HepG2 (cell line): ENCODE data around the gene STIP1. TPM values are rescaled to one million over a fixed set of nuclear protein-coding genes. Genes with fewer than 3 reads are reported as not detected.
A peak's percentile ranks its signal among the peaks of the same experiment; 100 is the strongest.

Experiments
- CCAR2 ChIP-seq: fragments of 200-400 bp; formaldehyde crosslinking; optimal IDR thresholded peaks from 2 replicates; pipeline ENCODE3; 2018; ENCODE audit warnings: low read depth, mild to moderate bottlenecking, low read length, moderate library complexity
- POLR2G ChIP-seq: fragments of 200-400 bp; formaldehyde crosslinking; IDR thresholded peaks from 2 replicates; pipeline ENCODE4 v1.6.1; 2018; ENCODE audit warnings: mild to moderate bottlenecking, low read depth, low read length, moderate library complexity
- SNAI1 ChIP-seq: sonication (generic); formaldehyde crosslinking; IDR thresholded peaks from 2 replicates; pipeline ENCODE4 v1.5.0; 2020; ENCODE audit warnings: mild to moderate bottlenecking, missing genetic modification reagents, borderline replicate concordance
- SRSF9 ChIP-seq: fragments of 200-400 bp; formaldehyde crosslinking; IDR thresholded peaks from 2 replicates; pipeline ENCODE4 v1.6.1; 2018; ENCODE audit warnings: borderline replicate concordance, mild to moderate bottlenecking, low read depth, low read length; ENCODE audit not compliant: insufficient read depth, poor library complexity, severe bottlenecking
- TMF1 ChIP-seq: sonication (generic); formaldehyde crosslinking; IDR thresholded peaks from 2 replicates; pipeline ENCODE4 v1.8.1; 2022; ENCODE audit warnings: low read depth, missing genetic modification reagents
- YY1 ChIP-seq: IDR thresholded peaks from 2 replicates; pipeline ENCODE4 v1.6.1; 2011; ENCODE audit warnings: low read length, low read depth, moderate library complexity, mild to moderate bottlenecking; ENCODE audit not compliant: insufficient read depth, insufficient replicate concordance
- ZNF12 ChIP-seq: sonication (generic); formaldehyde crosslinking; IDR thresholded peaks from 2 replicates; pipeline ENCODE4 v1.5.0; 2020; ENCODE audit warnings: missing genetic modification reagents
- ZNF33B ChIP-seq: sonication (generic); formaldehyde crosslinking; IDR thresholded peaks from 2 replicates; pipeline ENCODE4 v1.5.1; 2020; ENCODE audit warnings: mild to moderate bottlenecking, missing genetic modification reagents
- ZNF564 ChIP-seq: sonication (generic); formaldehyde crosslinking; IDR thresholded peaks from 2 replicates; pipeline ENCODE4 v1.8.1; 2023; ENCODE audit warnings: mild to moderate bottlenecking, missing genetic modification reagents
- ZNF7 ChIP-seq: IDR thresholded peaks from 2 replicates; pipeline ENCODE4 v1.6.1; 2016; ENCODE audit warnings: missing biosample characterization, missing genetic modification reagents
- ZSCAN12 ChIP-seq: sonication (generic); formaldehyde crosslinking; IDR thresholded peaks from 2 replicates; pipeline ENCODE4 v1.9.0; 2021; ENCODE audit warnings: mild to moderate bottlenecking, missing genetic modification reagents
- ZSCAN9 ChIP-seq: IDR thresholded peaks from 2 replicates; pipeline ENCODE4 v1.6.1; 2016; ENCODE audit warnings: borderline replicate concordance
- polyA plus RNA-seq, 8 experiments: library from polyadenylated mRNA; depleted of rRNA in 3 of 8; stranded (reverse) in 7 of 8; unstranded in 1 of 8; fragments of >200 nt; fragmentation: Illumina TruSeq in 4 of 8; extraction: Trizol in 4 of 8; gene quantifications; 2 replicates each; pipeline versions ENCODE4 v1.2.1 to v1.2.3, GENCODE V29; 2011 to 2016; ENCODE audit warnings: low read depth in 4 of 8, missing spikeins in 1 of 8, mixed read lengths in 1 of 8; ENCODE audit not compliant: insufficient read depth in 1 of 8
- total RNA-seq, 5 experiments: library from RNA; depleted of rRNA; stranded (reverse); fragments of >200 nt; fragmentation: Illumina TruSeq; extraction: Trizol; gene quantifications; 2 replicates each; pipeline ENCODE4 v1.2.3, GENCODE V29; 2016; ENCODE audit warnings: low read depth in 1 of 5
- TF ChIP-seq, protein P1 (sequence below): fragments of 450-650 bp; IDR thresholded peaks from 2 replicates; pipeline ENCODE4 v1.6.1; 2017; ENCODE audit warnings: mild to moderate bottlenecking
- TF ChIP-seq, protein P2 (sequence below): sonication (generic); formaldehyde crosslinking; IDR thresholded peaks from 2 replicates; pipeline ENCODE4 v1.9.0; 2022; ENCODE audit warnings: missing genetic modification reagents, mild to moderate bottlenecking, borderline replicate concordance
- TF ChIP-seq, protein P3 (sequence below), 2 experiments: fragments of 450-650 bp in 1 of 2; sonication (generic) in 1 of 2; formaldehyde crosslinking; IDR thresholded peaks; 2 replicates each; pipeline versions ENCODE4 v1.5.0 to v1.8.0; 2020 to 2022; ENCODE audit warnings: mild to moderate bottlenecking in 1 of 2, missing genetic modification reagents in 1 of 2
- TF ChIP-seq, protein P4 (sequence below): sonication (generic); formaldehyde crosslinking; IDR thresholded peaks from 2 replicates; pipeline ENCODE4 v1.4.0; 2020; ENCODE audit warnings: missing genetic modification reagents

The STIP1 gene
- total and polyA plus RNA-seq, 2 of the 13 experiments (the other 11 are each of a cell fraction or from before 2014, with no cell fraction given): 81.1 to 217 TPM

DNA sequence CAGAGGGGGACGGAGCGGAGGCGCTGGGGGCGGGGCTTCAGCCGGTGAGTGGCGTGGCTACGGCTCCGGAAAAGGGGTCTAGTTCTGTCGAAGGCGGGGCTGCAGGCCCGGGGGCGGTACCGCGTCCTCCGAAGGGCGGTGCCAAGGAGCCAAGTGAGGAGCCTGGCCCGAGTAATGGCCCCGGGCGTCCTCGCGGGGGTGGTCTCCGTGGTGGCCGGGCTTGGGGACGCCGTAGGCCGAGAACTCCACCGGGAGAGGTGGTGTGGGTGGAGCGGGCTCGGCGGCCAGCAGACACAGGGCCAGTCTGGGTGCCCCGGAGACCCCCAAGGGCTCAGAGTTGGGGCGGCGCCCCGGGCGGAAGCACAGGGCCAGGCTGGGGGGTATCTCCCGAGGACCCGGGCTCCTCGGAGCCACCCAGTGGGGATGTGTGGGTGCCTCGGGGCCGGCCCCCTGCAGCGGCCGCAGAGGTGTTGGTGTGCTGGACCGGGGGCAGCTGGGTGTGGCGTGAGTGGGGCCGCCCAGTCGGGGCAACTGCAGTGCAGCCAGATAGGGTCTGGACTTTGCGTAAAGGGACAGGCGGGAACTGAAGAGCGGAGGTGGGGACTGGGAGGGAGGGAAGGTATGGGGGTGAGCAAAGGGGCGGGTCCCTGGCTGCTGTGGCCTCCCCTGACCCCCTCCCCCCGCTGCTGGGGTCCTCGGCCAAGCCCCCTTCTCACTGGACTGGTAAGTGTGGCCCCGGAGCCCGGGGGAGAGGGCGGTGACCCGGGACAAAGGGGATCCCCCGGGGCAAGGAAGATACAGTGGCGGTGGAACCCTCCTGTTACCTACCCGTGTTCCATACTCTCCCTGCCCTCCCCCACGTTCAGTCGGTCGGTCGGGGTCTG is 55.8 kb downstream of the STIP1 start (continued):
- TF ChIP-seq, protein P1, sequence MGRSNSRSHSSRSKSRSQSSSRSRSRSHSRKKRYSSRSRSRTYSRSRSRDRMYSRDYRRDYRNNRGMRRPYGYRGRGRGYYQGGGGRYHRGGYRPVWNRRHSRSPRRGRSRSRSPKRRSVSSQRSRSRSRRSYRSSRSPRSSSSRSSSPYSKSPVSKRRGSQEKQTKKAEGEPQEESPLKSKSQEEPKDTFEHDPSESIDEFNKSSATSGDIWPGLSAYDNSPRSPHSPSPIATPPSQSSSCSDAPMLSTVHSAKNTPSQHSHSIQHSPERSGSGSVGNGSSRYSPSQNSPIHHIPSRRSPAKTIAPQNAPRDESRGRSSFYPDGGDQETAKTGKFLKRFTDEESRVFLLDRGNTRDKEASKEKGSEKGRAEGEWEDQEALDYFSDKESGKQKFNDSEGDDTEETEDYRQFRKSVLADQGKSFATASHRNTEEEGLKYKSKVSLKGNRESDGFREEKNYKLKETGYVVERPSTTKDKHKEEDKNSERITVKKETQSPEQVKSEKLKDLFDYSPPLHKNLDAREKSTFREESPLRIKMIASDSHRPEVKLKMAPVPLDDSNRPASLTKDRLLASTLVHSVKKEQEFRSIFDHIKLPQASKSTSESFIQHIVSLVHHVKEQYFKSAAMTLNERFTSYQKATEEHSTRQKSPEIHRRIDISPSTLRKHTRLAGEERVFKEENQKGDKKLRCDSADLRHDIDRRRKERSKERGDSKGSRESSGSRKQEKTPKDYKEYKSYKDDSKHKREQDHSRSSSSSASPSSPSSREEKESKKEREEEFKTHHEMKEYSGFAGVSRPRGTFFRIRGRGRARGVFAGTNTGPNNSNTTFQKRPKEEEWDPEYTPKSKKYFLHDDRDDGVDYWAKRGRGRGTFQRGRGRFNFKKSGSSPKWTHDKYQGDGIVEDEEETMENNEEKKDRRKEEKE: no peak
- TF ChIP-seq ZNF12 (no peak), SRSF9 (no peak), ZSCAN9 (CRISPR knock-in tag) (no peak), CCAR2 (no peak), POLR2G (0 out of 2 replicates have a peak, but pooled peaks have one; percentile 39), SNAI1 (0 out of 2 replicates have a peak, but pooled peaks have one; percentile 66), ZNF564 (CRISPR knock-in tag) (0 out of 2 replicates have a peak, but pooled peaks have one; percentile 31), ZNF7 (no peak), ZNF33B (no peak; the same call in none of the 2 replicates), ZSCAN12 (CRISPR knock-in tag) (0 out of 2 replicates have a peak, but pooled peaks have one; percentile 65), YY1 (peak; percentile 88), TMF1 (CRISPR knock-in tag) (0 out of 2 replicates have a peak, but pooled peaks have one; percentile 8)
- TF ChIP-seq, protein P2, sequence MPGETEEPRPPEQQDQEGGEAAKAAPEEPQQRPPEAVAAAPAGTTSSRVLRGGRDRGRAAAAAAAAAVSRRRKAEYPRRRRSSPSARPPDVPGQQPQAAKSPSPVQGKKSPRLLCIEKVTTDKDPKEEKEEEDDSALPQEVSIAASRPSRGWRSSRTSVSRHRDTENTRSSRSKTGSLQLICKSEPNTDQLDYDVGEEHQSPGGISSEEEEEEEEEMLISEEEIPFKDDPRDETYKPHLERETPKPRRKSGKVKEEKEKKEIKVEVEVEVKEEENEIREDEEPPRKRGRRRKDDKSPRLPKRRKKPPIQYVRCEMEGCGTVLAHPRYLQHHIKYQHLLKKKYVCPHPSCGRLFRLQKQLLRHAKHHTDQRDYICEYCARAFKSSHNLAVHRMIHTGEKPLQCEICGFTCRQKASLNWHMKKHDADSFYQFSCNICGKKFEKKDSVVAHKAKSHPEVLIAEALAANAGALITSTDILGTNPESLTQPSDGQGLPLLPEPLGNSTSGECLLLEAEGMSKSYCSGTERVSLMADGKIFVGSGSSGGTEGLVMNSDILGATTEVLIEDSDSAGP (CRISPR knock-in tag): 0 out of 2 replicates have a peak, but pooled peaks have one; percentile 22
- TF ChIP-seq, protein P3, sequence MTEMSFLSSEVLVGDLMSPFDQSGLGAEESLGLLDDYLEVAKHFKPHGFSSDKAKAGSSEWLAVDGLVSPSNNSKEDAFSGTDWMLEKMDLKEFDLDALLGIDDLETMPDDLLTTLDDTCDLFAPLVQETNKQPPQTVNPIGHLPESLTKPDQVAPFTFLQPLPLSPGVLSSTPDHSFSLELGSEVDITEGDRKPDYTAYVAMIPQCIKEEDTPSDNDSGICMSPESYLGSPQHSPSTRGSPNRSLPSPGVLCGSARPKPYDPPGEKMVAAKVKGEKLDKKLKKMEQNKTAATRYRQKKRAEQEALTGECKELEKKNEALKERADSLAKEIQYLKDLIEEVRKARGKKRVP (CRISPR knock-in tag; IDR thresholded peaks at IDR 0.05): no peak
- TF ChIP-seq, protein P4, sequence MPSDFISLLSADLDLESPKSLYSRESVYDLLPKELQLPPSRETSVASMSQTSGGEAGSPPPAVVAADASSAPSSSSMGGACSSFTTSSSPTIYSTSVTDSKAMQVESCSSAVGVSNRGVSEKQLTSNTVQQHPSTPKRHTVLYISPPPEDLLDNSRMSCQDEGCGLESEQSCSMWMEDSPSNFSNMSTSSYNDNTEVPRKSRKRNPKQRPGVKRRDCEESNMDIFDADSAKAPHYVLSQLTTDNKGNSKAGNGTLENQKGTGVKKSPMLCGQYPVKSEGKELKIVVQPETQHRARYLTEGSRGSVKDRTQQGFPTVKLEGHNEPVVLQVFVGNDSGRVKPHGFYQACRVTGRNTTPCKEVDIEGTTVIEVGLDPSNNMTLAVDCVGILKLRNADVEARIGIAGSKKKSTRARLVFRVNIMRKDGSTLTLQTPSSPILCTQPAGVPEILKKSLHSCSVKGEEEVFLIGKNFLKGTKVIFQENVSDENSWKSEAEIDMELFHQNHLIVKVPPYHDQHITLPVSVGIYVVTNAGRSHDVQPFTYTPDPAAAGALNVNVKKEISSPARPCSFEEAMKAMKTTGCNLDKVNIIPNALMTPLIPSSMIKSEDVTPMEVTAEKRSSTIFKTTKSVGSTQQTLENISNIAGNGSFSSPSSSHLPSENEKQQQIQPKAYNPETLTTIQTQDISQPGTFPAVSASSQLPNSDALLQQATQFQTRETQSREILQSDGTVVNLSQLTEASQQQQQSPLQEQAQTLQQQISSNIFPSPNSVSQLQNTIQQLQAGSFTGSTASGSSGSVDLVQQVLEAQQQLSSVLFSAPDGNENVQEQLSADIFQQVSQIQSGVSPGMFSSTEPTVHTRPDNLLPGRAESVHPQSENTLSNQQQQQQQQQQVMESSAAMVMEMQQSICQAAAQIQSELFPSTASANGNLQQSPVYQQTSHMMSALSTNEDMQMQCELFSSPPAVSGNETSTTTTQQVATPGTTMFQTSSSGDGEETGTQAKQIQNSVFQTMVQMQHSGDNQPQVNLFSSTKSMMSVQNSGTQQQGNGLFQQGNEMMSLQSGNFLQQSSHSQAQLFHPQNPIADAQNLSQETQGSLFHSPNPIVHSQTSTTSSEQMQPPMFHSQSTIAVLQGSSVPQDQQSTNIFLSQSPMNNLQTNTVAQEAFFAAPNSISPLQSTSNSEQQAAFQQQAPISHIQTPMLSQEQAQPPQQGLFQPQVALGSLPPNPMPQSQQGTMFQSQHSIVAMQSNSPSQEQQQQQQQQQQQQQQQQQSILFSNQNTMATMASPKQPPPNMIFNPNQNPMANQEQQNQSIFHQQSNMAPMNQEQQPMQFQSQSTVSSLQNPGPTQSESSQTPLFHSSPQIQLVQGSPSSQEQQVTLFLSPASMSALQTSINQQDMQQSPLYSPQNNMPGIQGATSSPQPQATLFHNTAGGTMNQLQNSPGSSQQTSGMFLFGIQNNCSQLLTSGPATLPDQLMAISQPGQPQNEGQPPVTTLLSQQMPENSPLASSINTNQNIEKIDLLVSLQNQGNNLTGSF (CRISPR knock-in tag): peak; percentile 56; the same call in 1 of the 2 replicates
